ENCODE measurements around the gene KHNYN.

The KHNYN gene

DNA sequence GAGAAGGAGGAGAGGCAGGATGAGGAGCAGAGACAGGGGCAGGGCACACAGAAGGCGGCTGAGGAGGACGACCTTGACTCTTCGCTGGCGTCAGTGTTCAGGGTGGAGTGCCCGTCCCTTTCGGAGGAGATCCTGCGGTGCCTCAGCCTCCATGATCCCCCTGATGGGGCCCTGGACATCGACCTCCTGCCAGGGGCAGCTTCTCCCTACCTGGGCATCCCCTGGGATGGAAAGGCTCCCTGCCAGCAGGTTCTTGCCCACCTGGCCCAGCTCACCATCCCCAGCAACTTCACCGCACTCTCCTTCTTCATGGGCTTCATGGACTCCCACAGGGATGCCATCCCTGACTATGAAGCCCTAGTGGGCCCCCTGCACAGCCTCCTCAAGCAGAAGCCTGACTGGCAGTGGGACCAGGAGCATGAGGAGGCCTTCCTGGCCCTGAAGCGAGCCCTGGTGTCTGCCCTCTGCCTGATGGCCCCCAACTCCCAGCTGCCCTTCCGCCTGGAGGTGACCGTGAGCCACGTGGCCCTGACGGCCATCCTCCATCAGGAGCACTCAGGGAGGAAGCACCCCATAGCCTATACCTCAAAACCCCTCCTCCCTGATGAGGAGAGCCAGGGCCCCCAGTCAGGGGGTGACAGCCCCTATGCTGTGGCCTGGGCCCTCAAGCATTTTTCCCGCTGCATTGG lies 14.9 kb upstream of the KHNYN start:
- H4K20me1 ChIP-seq (ENCODE audit: insufficient read depth, low read length) = no peaks in the 10 kb centered on the region
- no peak for TF ChIP-seq EZH2 (IDR thresholded peaks at IDR 0.05; ENCODE audit: borderline replicate concordance, low read depth, low read length, severe bottlenecking)
- TF ChIP-seq, protein P1, sequence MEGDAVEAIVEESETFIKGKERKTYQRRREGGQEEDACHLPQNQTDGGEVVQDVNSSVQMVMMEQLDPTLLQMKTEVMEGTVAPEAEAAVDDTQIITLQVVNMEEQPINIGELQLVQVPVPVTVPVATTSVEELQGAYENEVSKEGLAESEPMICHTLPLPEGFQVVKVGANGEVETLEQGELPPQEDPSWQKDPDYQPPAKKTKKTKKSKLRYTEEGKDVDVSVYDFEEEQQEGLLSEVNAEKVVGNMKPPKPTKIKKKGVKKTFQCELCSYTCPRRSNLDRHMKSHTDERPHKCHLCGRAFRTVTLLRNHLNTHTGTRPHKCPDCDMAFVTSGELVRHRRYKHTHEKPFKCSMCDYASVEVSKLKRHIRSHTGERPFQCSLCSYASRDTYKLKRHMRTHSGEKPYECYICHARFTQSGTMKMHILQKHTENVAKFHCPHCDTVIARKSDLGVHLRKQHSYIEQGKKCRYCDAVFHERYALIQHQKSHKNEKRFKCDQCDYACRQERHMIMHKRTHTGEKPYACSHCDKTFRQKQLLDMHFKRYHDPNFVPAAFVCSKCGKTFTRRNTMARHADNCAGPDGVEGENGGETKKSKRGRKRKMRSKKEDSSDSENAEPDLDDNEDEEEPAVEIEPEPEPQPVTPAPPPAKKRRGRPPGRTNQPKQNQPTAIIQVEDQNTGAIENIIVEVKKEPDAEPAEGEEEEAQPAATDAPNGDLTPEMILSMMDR (IDR thresholded peaks at IDR 0.05; ENCODE audit: borderline replicate concordance, extremely low read depth, low read length, poor library complexity, severe bottlenecking) = no peak

DNA sequence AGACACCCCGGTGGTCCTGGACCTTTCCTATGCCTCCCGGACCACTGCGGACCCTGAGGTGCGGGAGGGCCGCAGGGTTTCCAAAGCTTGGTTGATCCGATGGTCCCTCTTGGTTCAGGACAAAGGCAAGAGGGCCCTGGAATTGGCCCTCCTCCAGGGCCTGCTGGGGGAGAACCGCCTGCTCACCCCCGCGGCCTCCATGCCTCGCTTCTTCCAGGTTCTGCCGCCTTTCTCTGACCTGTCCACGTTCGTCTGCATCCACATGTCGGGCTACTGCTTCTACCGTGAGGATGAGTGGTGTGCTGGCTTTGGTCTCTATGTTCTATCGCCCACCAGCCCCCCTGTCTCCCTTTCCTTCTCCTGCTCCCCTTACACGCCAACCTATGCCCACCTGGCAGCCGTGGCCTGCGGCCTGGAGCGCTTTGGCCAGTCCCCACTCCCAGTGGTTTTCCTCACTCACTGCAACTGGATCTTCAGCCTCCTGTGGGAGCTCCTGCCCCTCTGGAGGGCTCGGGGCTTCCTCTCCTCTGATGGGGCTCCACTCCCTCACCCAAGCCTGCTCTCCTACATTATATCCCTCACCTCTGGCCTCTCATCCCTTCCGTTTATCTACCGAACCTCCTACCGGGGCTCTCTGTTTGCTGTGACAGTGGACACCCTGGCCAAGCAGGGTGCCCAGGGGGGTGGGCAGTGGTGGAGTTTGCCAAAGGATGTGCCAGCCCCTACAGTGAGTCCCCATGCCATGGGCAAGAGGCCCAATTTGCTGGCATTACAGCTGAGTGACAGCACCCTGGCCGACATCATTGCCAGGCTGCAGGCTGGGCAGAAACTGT lies 14.1 kb upstream of the KHNYN start:
- Histone ChIP-seq H3K79me2 (ENCODE audit: insufficient read depth, low read length) (no peaks in the 10 kb centered on the region), H3K36me3 (ENCODE audit: insufficient read depth, low read length) (no peaks in the 10 kb centered on the region), H3K27me3 (ENCODE audit: insufficient read depth, low read length, poor library complexity) (no peaks in the 10 kb centered on the region), H3K4me1 (ENCODE audit: insufficient read depth, low read length) (no peaks in the 10 kb centered on the region), H4K20me1 (ENCODE audit: insufficient read depth, low read length) (no peaks in the 10 kb centered on the region), H3K9me3 (ENCODE audit: insufficient read depth, low read length, severe bottlenecking) (no peaks in the 10 kb centered on the region), H2AFZ (ENCODE audit: low read depth, low read length) (no peak overlapping the region), H3K4me3 (ENCODE audit: low read depth in 1 of 2, low read length in 2 of 2) (no peak overlapping the region), H3K27ac (ENCODE audit: low read length) (no peak overlapping the region), H3K9ac (ENCODE audit: low read depth, low read length) (no peak overlapping the region), H3K4me2 (ENCODE audit: insufficient read depth, low read length) (no peak overlapping the region)
- no peak for ATAC-seq (ENCODE audit: insufficient read depth, low read depth)
- TF ChIP-seq, protein P1 (IDR thresholded peaks at IDR 0.05; ENCODE audit: borderline replicate concordance, extremely low read depth, low read length, poor library complexity, severe bottlenecking) = no peak
- no peak for TF ChIP-seq EZH2 (IDR thresholded peaks at IDR 0.05; ENCODE audit: borderline replicate concordance, low read depth, low read length, severe bottlenecking)
- DNase-seq = no peak

More for the DNA sequence above, 14.9 kb upstream of the KHNYN start:
- Histone ChIP-seq H3K9me3 (ENCODE audit: insufficient read depth, low read length, severe bottlenecking) (no peaks in the 10 kb centered on the region), H2AFZ (ENCODE audit: low read depth, low read length) (no peak overlapping the region), H3K9ac (ENCODE audit: low read depth, low read length) (no peak overlapping the region), H3K27ac (ENCODE audit: low read length) (no peak overlapping the region), H3K4me1 (ENCODE audit: insufficient read depth, low read length) (no peaks in the 10 kb centered on the region), H3K27me3 (ENCODE audit: insufficient read depth, low read length, poor library complexity) (no peaks in the 10 kb centered on the region), H3K4me2 (ENCODE audit: insufficient read depth, low read length) (no peak overlapping the region), H3K4me3 (ENCODE audit: low read depth in 1 of 2, low read length in 2 of 2) (no peak overlapping the region), H3K36me3 (ENCODE audit: insufficient read depth, low read length) (no peaks in the 10 kb centered on the region), H3K79me2 (ENCODE audit: insufficient read depth, low read length) (no peaks in the 10 kb centered on the region)
- no peak for ATAC-seq (ENCODE audit: insufficient read depth, low read depth)
- no peak for DNase-seq

DNA sequence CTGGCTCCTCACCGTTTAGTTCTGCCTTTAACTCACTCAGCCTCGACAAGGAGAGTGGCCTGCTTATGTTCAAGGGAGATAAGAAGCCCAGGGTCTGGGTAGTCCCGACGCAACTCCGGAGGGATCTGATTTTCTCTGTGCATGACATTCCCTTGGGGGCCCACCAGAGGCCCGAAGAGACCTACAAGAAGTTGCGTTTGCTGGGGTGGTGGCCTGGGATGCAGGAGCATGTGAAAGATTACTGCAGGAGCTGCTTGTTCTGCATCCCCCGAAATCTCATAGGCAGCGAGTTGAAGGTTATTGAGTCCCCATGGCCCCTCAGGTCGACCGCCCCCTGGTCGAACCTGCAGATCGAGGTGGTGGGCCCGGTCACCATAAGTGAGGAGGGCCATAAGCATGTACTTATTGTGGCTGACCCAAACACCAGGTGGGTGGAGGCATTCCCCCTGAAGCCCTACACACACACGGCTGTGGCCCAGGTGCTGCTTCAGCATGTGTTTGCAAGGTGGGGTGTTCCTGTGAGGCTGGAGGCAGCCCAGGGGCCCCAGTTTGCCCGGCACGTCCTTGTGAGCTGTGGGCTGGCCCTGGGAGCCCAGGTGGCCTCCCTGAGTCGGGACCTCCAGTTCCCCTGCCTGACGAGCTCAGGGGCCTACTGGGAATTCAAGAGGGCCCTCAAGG lies 13.4 kb upstream of the KHNYN start:
- Histone ChIP-seq H3K4me3 (ENCODE audit: low read depth in 1 of 2, low read length in 2 of 2) (no peak overlapping the region), H3K4me1 (ENCODE audit: insufficient read depth, low read length) (no peaks in the 10 kb centered on the region), H3K9ac (ENCODE audit: low read depth, low read length) (no peak overlapping the region), H3K9me3 (ENCODE audit: insufficient read depth, low read length, severe bottlenecking) (no peaks in the 10 kb centered on the region), H3K27ac (ENCODE audit: low read length) (no peak overlapping the region), H4K20me1 (ENCODE audit: insufficient read depth, low read length) (no peaks in the 10 kb centered on the region), H3K4me2 (ENCODE audit: insufficient read depth, low read length) (no peak overlapping the region), H2AFZ (ENCODE audit: low read depth, low read length) (no peak overlapping the region), H3K27me3 (ENCODE audit: insufficient read depth, low read length, poor library complexity) (no peaks in the 10 kb centered on the region), H3K79me2 (ENCODE audit: insufficient read depth, low read length) (no peaks in the 10 kb centered on the region), H3K36me3 (ENCODE audit: insufficient read depth, low read length) (no peaks in the 10 kb centered on the region)
- no peak for DNase-seq
- no peak for ATAC-seq (ENCODE audit: insufficient read depth, low read depth)
- TF ChIP-seq, protein P1 (IDR thresholded peaks at IDR 0.05; ENCODE audit: borderline replicate concordance, extremely low read depth, low read length, poor library complexity, severe bottlenecking) = no peak
- no peak for TF ChIP-seq EZH2 (IDR thresholded peaks at IDR 0.05; ENCODE audit: borderline replicate concordance, low read depth, low read length, severe bottlenecking)
